ENCODE measurements around the gene GRK6.

GRCh38 chr5:177444106-177445051 lies 17.9 kb downstream of the GRK6 start:
- TF ChIP-seq CTCF (IDR thresholded peaks at IDR 0.05), result no peak
- no peak for TF ChIP-seq POLR2AphosphoS5 (IDR thresholded peaks at IDR 0.05)
- TF ChIP-seq POLR2A (IDR thresholded peaks at IDR 0.05), result no peak
- TF ChIP-seq EP300 (IDR thresholded peaks at IDR 0.05), result no peak
